HG03280 (cell line): ENCODE measurements around the gene MMS19.
"Not testable (repeated sequence)": the region's sequence is repeated elsewhere in the genome, so short reads cannot be mapped to it uniquely, and the experiment has no call there.

Source experiments
- ATAC-seq: cut with Tn5 transposase; IDR thresholded peaks from one replicate; pipeline ENCODE4 v1.9.1; 2021; ENCODE audit warnings: mild to moderate bottlenecking, moderate library complexity; ENCODE audit not compliant: unreplicated experiment

Gene MMS19

GRCh38 chr10:97434055-97434454, 64.2 kb downstream of the MMS19 start:
- ATAC-seq, result no peak

- ATAC-seq, result no peak
Observed at GRCh38 chr10:97428572-97428981, 69.6 kb downstream of the MMS19 start.

DNA sequence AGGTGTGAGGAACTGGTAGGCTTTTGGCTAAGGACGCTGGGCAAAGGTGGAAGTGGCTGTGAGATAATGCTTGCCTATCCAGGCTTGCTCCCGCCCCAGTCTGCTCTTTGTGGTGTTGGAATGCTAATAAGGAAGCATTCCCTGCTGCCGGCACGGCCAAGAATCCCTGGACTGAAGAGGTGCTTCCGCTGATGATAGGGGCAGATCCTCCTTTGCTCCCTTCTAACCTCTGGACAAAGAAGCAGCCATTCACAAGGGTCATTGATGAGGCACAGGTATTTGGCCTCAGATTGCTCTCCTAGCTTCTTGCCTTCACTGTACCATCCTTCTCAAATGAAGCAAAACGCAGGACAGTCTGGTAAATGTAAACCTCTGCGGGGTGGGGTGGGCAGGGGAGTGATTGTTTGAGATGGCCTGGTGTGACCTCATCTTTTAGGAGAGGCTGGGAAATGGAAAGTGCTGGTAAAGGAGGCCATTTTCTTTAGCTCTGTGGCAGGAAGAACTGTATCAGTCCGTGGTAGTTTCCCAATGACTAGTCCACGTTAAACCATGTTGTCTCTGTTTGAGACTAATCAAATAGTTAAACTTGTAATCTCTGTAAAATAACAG, 70.5 kb downstream of the MMS19 start:
- ATAC-seq, result no peak

DNA sequence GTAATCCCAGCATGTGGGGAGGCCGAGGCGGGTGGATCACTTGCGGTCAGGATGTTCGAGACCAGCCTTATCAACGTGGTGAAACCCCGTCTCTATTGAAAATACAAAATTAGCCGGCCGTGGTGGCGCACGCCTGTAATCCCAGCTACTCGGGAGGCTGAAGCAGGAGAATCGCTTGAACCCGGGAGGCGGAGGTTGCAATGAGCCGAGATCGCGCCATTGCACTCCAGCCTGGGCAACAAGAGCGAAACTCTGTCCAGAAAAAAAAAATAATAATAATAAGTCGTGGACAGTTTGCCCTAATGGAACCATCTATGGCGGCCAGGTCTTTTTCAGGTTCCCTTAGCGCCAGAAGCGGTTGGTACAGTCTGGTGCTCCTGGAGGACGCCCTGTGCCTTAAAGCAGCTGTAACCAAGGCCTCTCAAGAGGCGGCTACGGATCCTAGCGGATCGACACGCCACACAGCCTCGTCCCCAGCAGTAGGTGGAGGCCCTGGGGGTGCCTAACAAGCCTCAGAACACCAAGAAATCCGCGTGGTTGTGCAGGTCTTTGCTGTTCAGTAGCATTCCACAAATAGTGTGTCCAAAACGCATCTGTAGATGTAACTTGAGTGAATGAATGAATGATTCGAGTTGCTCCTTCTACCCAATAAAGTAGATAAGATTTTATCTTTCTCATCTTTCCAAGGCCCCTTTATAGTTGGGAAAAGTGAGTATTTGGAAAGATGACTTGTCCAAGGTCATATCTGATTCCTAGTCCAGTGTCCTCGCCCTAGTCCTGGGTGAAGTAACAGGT, 71.2 kb downstream of the MMS19 start:
- ATAC-seq, result no peak

DNA sequence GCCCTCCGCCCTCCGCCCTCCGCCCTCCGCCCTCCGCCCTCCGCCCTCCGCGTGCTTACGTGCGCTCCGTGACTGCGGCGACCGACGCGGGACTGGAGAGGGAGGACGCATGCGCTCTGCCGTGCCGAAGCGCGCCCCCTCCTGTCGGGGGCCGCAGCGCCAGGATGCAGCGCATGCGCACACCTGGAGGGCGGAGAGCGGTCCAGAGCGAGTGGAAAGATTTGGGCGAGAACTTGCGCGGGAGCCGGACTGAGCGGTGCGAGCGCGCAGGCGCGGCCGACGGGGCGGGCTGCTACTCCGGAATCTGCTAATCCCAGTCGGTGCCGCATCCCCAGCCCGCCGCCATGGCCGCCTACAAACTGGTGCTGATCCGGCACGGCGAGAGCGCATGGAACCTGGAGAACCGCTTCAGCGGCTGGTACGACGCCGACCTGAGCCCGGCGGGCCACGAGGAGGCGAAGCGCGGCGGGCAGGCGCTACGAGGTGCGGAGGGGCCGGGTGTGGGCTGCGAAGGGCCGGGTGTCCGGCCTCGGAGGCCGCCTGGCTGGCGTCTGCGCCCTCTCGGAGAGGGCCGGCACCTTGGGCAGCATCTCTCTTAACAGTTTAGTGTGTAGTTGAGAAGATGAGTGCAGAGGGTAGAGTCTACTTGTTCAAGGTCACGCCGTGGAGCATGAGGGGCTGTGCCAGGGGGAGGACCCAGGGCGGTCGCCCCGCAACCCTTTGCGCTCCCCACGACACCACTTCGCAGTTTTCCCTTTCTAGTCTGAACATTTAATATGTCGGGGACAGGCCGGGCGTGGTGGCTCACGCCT, 72.1 kb downstream of the MMS19 start, which contains the start of gene PGAM1:
TSS of gene PGAM1 (plus strand) at position 228 of the 812 bp plus-strand sequence. CDS start at position 345, 117 bp downstream.
- peak; percentile 87 for ATAC-seq

DNA sequence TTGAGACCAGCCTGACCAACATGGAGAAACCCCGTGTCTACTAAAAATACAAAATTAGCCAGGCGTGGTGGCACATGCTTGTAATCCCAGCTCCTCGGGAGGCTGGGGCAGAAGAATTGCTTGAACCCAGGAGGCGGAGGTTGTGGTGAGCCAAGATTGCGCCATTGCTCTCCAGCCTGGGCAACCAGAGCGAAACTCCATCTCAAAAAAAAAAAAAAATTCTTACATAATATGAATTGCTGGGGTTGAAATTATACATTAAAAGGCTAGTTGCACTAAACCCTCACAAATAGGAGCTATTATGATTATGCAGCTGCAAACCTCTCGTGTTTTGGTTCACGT, 74.5 kb downstream of the MMS19 start:
- ATAC-seq, result not testable (repeated sequence)

DNA sequence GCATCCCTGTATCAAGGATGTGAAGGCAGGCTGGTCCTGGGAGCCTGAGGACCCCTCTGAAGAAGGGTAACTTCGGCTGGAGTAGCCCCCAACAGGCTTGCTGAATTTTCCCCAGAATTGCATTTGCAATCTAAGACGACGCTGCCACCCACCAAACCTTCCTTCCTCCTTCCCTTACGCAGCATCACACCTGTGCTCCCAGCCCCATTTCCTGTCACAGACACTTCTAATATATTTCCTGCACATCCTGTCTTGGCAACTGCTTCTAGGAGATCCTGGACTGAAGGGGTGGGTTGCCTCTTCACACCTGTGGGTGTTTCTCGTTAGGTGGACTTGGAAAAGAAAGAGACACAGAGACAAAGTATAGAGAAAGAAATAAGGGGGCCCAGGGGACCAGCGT, 81.7 kb downstream of the MMS19 start:
- no peak for ATAC-seq

DNA sequence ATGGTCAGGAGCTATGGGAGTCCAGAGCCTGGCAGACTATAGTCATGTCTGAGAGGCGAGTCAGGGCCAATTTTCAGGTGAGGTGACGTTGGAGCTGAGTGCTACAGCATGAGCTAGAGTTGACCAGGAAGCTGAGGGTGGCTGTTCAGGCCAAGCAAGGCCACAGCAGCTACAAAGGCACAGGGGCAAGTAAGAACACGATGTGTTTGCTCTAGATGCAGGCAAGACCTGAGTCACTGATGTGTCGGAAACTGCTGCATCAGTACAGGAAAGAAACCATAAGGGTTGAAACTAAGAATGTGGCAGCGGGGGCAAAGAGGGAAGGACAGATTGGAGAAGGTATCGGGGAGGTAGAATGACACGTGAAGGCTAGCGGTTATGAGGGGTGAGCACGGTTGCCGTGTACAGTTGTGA, 85.3 kb downstream of the MMS19 start:
- ATAC-seq, result peak; percentile 77

DNA sequence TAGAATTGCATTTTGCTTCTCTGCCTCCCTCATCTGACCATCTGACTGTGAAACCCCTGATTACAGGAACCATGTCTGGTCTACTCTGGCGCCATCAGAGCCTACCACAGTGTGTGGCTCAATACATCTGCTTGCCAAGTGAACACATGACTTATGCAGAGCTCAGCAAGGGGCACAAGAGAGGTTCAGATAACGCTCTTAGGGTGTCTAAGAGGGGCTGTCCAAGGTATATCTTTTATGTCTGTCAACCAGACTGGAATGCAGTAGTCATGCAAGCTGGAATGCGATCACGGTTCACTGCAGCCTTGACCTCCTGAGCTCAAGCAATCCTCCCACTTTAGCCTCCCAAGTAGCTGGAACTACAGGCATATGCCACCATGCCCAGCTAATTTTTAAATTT, 86.8 kb downstream of the MMS19 start:
- ATAC-seq, result no peak

DNA sequence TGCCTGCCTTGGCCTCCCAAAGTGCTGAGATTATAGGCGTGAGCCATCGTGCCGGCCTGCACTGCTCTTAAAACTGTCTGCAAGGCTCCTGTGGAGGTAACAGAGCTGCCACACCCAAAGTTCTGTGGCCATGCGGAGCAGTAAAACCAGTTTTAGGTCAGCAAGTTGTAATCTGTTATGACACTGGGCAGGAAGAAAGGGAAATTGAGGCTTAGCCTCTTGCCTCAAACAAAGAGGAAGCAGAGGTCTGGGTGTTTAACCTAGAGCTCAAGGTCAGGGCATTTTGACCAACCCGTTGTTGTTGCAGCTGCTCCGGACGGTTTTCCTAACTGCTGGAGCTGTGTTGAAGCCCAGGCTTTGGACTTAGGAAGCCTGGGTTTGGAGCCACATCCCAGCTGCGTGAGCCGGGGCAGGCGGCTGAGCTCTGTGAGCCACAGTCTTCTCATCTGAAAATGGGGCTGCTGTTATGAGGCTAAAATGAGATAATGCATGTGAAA, 89.7 kb downstream of the MMS19 start:
- no peak for ATAC-seq
